SKM-1 treated with dmso at 0.1 percent for 144 hours (cell line): ENCODE data around the gene NUP98.
A peak's percentile ranks its signal among the peaks of the same experiment; 100 is the strongest.

ENCODE experiments used
- DNase-seq: peaks from one replicate; lab custom pipeline; 2025; ENCODE audit not compliant: unreplicated experiment; lab: John Stamatoyannopoulos, UW

Gene NUP98

DNA sequence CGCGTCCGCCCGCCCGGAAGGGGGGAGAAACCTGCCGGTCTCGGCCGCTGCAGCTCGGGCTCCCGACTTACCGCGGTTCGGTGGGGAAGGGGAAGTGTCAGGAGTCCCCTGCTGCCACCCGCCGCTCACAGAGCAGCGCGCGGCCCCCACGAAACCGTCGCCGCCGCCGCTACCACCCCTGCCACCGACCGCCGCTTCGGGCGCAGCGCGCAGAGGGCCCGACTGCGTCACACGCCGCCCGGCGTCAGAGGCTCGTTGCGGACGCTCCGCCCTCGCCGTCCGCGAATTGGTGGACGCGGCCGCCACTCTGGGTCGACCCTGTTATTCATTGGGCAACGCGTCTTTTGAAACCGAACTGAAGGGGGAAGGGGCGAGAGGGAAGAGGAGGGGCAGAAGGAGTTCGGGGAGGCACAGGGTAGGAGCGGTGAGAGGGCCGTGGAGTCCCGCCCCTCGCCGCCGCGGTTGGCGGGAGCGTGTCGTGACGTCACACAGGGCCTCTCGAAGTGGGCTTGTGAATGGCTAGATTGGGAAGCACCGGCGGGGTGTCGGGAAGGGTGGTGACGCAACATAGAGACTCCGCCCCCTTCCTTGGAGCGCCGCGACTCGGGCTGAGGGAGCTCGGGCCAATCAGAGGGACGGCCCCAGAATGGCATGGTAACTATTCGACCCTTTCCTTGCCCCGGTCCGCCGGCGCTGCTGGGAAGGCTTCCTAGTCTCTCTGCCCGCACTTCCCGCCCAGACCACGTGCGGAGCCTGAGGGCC is at the start of gene NUP98:
TSS of gene NUP98 (minus strand) at position 226 of the 762 bp plus-strand sequence. CDS start 15,437 bp downstream, outside the sequence.
- DNase-seq = peak; percentile 99

DNA sequence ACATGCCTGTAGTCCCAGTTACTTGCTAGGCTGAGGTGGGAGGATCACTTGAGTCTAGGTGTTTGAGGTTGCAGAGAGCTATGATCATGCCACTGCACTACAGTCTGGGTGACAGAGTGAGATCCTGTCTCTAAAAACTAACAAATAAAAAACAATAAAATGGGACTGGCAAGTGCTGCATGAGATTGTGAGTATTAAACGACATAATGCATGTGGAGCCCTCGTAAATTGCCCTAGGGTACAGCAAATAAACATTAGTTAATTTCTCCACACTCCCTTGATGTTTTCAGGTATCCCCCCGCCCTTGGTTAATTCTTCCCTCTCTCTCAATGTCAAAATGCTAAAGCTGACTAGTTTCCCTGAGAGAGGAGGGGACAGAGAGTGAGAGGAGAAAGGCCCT is 48.3 kb upstream of the NUP98 start:
- DNase-seq = no peak

DNA sequence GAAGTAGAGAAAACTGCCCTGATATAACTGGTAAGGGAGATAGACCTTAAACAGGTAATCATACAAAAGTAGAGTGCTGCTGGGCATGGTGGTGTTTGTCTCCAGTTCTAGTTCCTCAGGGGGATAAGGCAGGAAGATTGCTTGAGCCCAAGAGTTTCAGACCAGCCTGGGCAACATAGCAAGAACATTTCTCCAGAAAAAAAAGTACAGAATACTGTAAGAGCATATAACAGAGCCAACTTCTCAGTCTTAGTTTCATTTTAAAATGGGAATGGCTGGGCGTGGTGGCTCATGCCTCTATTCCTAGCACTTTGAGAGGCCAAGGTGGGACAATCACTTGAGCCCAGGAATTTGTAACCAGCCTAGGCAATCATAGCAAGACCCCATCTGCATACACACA is 47.9 kb upstream of the NUP98 start:
- no peak for DNase-seq

DNA sequence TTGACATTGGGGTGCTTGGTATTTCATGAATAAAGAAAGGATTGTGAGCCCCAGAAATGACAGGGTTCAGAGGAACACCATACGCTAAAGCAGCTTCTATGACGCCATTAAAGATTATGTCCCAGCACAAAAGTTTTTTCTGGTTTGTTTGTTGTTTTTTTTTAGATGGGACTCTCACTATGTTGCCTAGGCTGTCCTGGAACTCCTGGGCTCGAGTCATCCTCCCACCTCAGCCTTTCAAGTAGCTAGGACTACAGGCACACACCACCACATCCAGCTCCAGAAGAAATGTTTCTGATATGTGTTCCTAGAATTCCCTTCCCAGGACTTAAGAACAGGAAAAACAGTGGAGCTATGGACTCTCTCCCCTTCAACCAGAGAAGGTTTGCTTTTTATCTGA is 46.0 kb upstream of the NUP98 start:
- no peak for DNase-seq

DNA sequence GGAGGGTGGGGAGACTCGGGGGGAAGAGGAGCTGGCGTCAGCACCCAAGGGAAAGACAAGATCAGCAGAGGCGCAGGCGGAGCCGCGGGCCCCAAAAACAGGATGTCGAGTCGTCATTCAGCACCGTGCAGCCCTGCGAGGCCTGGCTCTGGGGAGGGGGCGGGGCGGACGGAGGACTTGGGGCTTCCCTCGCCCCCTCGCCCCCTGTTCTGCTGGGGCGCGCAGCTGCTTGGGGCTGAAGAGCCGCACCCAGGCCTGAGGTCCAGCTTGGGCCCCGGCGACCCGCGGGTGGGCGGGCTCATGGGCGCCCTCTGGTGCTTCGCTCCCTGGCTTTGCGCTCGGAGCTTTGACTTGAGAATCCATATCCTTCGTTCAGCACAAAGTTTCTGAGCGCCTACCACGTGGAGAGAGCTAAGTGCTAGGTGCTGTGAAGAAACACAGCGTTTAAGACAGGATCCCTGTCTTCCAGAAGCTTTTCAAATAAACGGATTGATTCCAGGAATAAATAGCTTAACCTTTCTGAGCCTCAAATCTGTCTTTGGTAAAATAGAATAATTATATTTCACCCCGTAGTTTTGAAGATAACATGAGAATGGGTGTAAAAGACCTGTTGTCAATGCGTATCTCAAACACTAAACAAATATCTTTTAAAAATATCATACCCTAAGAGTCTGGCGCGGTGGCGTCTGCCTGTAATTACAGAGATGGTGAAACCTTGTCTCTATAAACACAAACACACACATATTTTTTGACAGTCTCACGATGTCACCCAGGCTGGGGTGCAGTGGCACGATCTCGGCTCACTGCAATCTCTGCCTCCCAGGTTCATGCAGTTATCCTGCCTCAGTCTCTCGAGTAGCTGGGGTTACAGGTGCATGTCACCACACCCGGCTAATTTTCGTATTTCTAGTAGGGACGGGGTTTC is 44.3 kb upstream of the NUP98 start:
- DNase-seq = peak; percentile 80

DNA sequence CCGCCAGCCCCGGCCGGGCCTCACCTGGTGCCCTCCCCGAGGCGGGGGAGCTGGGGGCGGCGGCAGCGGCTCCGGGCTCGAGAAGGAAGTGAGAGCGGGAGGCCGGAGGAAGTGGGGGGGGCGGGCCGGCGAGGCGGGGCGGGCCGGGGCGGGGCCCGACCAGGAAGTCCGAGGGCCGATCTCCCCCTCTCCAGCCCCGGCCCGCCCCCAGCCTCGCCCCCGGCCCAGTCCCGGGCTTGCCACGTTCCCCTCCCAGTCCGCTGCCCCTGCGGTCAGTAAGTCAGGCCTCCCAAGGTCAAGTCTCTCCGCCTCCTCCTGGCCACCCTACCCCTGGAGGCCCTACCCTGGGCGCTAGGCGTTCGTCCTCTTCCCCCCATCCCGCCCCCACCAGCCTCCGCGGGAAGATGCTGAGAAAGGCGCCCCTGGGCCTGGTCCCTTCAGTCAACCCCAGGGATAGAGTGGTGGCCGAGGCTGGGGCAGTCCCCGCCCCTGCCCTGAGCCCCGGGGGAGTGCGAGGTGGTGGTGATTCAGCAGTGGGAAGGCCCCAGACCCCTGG is 43.6 kb upstream of the NUP98 start, which contains the start of gene RHOG:
TSS of gene RHOG (minus strand) at position 90 of the 556 bp plus-strand sequence. CDS start 12,821 bp downstream, outside the sequence.
- DNase-seq = peak; percentile 83

DNA sequence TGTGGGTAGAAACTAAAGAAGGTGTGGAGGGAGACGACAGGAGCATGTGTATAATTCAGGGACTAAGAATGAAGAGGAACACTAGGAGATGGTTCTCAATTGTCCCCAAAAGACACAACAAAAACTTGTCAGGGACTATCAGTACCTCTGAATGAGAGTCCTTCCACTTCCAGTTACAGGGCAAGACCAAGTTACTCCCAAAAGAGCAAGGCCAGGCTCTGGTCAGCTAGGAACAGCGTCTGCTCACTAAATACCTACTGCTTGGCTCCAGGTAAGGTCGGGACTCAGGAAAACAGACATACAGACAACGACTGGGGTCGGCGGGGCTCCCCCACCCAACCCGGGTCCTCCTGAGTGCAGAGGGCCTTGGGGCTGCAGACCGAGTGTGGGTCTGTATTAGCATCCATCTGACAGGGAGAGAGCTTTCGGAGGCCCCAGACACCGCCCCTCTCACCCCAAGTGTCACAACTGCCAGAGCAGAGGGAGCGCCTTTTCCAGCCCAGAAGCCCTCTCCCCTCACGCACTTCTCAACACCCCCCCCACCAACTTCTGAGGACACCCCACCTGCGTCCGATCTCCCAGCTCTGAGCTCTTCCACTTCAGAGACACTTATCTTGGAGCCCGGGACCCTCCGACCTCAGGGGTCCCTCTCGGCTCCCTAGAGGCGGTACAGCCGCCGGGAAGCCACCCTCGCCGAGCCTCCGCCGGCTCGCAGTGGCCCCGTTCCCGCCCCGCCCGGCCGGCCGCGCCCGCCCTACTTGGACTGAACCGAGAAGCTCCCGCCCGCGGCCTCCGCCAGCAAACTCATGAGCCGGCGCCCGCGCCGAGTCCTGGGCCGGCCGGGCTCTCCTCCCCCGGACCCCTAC is 42.9 kb upstream of the NUP98 start:
- no peak for DNase-seq

DNA sequence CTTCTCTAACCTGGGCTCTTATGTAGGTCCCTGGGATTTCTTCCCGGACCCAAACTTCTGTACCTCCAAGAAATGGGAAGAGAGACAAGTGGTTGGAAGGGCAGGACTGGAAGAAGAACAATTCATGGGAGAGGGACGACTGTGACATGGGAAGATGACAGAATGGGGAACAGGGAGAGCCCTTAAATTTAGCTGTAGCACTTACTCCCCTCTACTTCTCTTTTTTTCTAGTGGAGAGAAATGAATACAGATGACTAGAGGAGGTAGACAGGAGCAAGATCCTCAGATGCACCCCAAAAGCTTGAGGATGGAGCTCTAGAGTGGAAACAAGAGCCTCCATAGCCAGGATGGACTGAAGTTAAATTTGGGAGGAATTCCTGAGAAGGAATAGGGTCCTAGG is 41.1 kb upstream of the NUP98 start:
- DNase-seq = peak; percentile 80

DNA sequence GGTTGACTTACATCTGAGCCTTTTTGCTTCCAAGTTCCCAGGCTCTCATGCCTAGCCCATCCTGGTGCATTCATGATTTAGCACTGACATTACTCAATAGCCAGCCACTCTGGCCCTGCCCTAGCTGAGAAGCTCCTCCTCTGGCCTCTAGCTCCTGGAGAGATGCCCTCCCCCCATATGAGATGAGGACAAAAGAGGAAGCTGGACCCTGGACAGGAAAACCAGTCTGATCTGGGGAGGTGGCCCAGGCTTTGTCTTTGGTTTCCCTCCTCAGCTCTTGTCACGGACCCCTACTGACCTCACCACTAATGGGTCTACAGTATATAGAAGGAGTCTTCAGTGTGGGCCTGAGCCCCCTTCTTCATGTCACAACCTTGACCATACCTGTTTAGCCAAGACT is 40.4 kb upstream of the NUP98 start:
- peak; percentile 98 for DNase-seq

DNA sequence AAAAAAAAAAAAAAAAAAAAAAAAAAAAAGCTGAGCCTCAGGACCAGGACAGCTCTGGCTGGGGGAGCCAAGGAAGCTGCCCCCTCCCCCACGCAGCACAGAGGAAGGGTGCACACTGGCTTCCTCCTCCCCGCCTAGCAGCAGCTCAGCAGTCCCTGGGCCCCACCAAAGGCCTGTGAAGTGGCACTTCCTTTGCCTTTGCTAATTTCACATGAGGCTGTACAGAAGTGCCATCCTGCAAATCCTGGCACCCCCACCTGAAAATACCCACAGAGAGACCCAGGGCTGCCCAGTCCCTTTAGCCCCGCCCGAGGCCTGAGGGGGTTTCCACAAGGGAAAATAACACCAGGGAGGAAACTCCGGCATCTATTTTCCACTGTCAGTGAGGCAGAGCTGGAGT is 39.5 kb upstream of the NUP98 start:
- peak; percentile 74 for DNase-seq

DNA sequence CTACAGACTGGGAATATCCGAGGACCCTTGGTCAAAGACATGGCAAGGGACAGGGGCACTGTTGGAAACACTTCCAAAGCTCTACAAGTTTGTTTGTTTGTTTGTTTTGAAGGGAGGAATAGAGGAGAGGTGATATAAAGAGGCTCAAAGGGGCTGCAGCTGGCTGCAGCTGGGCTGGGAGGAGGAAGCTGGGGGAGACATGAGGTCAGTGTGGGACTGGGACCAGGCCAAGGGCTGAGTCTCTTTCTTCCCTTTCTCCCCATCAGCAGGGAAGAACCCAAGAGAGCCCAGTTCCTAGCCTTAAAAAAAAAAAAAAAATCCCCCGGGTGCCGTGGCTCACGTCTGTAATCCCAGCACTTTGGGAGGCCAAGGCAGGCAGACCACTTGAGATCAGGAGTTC is 38.4 kb upstream of the NUP98 start:
- DNase-seq = no peak

DNA sequence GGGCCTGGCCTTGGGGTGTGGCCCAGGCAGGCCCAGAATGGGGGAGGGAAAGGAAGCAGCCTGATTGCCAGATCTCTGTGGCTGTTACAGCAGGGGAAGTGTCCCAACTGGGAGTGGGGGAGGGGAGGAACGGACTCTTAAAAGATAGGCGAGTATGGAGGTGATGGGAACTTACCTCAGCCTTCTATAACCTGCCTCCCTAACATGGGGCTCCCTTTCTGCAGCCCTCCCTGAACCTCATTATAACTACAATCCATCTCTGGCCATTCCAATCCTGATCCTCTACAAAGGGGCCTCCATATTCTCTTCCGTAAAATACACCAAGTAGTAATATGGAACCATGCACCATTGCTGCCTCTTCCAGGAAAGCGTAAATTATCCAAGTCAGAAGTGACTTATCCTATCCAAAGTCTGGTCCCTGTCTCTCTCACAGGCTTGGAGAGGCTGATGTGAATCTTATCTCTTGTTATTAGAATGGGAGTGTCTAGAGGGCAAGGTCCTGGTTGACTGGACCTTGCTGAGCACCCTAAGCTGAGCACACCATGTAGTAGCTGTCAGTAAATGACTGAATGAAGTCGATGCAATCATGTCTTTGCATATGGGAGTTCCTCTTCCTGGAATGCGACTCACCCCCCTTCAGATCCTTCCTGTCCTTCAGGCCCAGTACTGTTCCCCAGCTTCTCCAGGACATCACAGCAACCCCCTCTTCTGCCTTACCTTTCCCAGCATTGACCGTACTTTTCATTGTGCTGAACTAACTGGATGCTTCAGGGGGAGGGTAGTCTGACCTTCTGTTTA is 37.5 kb upstream of the NUP98 start:
- DNase-seq = peak; percentile 89

DNA sequence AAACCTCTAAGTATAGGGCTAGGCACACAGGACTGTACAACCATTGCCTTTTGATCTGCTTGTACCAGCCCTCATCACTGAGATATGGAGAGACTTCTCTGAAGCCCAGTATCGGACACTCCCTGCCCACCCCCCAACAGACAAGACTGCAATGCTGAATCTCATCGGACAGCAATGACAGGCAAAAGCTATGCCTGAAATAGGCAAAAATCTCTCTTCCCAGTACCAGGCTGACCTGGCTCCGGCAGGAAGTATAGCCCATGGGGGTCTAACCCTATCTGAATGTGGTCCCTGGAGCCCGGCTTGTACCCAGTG is 37.0 kb upstream of the NUP98 start:
- DNase-seq = no peak

DNA sequence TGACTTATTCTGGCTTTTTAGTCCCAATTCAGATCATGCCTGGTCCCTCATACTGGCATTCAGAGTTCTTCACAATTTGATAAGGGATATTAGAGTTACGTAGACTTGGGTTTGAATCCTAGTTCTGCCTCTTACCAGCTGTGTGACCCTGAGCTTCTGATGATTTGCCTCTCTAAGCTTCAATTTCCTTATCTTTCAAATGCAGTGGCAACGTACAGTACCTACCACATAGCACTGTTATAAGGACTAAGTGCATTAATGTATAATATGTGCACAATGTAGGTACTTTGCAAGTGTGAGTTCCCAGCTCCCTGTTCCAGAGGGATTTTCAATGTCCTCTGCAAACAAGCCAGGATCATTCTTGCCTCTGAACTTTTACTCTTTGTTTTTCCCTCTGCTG is 36.1 kb upstream of the NUP98 start:
- no peak for DNase-seq

DNA sequence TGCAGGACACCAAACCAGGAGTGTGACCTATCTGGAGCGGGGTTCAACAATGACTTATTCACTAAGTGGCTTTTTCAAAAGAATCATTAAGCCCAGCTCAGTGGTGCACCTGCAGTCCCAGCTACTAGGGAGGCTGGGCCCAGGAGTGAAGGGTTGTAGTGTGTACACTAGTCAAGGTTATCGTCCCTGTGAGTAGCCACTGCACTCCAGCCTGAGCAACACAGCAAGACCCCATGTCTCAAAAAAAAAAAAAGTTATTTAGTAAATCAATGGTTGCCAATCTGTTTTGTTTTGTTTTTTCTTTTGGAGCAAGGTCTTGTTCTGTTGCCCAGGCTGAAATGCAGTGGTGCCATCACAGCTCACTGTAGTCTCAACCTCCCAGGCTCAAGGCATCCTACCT is 35.5 kb upstream of the NUP98 start:
- DNase-seq = no peak

DNA sequence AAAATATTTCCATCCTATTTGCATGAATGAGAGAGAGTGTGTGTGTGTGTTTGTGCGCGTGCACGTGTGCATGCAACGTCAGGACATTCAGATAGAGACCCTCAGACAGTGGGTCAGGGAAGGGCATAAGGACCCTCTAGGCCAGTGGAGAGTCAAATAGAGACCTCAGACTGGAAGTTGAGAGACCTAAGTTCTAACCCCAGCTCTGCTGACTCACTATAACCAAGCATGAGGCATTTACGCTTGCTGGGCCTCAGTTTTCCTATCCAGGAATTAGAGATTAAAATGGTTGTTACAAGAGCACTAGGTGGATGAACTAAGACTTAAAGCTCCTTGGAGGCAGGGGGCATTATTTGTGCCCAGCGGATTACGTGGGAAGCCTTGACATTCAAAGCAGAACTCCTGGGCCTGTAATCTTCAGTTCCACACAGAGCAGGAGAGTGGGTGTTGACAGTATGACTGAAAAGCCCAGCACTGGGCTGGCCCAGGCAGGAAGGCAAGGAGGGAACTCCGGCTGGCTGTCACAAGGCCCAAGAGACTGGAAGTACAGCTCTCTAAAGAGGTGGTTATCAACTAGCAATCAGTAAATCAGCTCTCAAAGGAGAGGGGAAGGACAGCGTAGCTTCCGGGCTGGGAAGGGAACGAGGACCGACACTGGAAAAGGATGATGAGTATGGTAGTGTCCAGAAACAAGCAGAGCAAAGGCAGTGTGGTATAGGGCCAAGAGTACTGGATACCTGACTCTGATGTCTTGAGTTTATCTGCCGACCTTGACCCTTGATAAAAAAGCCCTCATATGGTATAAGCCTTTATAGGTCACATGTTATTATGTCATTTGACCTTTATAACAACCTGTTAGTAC is 34.3 kb upstream of the NUP98 start:
- no peak for DNase-seq

DNA sequence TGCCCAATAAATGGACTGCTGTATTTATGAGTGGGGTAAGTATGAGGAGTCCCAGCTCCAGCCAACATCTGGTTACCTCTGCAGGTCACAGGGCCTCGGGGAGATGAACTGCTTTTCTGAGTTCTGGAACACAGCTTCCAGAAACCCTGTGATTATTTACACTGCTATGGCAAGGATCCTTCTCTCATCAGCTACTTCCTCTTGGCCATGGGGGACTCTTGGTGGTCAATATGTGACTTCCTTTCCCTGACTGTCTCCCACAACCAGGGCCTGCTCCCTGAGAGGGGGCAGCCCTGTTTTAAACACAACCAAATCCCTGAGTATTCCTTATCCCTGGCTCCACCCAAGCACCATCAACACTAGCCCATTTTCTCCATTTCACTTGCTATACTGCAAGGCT is 33.4 kb upstream of the NUP98 start:
- peak; percentile 21 for DNase-seq

DNA sequence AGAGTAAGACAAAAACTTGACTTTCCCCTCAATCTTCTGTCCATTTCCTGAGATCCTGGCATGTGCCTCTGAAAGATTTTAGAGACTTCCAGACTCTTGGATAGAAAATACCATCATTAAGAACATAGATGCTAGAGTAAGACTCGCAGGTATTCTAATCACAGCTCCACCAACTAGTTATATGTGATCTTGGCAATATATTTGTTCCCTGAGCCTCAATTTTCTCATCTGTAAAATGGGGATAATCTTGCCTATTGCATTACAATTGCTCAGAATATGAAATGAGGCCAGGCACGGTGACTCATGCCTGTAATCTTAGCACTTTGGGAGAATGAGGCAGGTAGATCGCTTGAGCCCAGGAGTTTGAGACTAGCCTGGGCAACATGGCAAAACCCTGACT is 32.7 kb upstream of the NUP98 start:
- no peak for DNase-seq
